GM12878 (cell line): ENCODE results near the gene LCE1C. TPM values are rescaled to one million over a fixed set of nuclear protein-coding genes. Genes with fewer than 3 reads are reported as not detected.

Experiments
- ATAC-seq: fragments of 200-7000 bp; cut with Tn5 transposase; 3 replicates; pipeline ENCODE4 v1.9.1; 2020; ENCODE audit warnings: mild to moderate bottlenecking, moderate library complexity
- BruUV-seq: library from RNA; stranded (reverse); fragments of 400-500 nt; replicated peaks from 2 replicates; lab custom pipeline; 2021; lab: Mats Ljungman, UMichigan
- CTCF ChIA-PET: fragments of 300-600 bp; sonication (Branson Sonifier 250); formaldehyde crosslinking; extraction: SDS; loops from one replicate; lab custom pipeline; 2021; ENCODE audit warnings: inconsistent platforms; lab: Yijun Ruan, JAX
- POLR2A ChIA-PET: fragments of 350-600 bp; formaldehyde crosslinking; extraction: SDS; loops from one replicate; lab custom pipeline; 2021; ENCODE audit warnings: inconsistent platforms; lab: Charles Lee
- RAD21 ChIA-PET: fragments of 300-600 bp; sonication (Branson Sonifier 250); formaldehyde crosslinking; loops from one replicate; lab custom pipeline; 2023; ENCODE audit warnings: antibody characterized with exemption; ENCODE audit not compliant: unreplicated experiment; lab: Charles Lee
- SMC1A ChIA-PET: fragments of 300-600 bp; sonication (Branson Sonifier 250); formaldehyde crosslinking; loops from one replicate; lab custom pipeline; 2023; ENCODE audit not compliant: unreplicated experiment, uncharacterized antibody; lab: Charles Lee
- DNase-seq: peaks from one replicate; pipeline ENCODE4 v3.0.0-alpha.2; 2011; ENCODE audit warnings: low read depth, low spot score
- FAIRE-seq: peaks from 3 replicates; lab custom pipeline; 2011; peaks lifted over from hg19 to GRCh38; lab: Jason Lieb, UNC
- H2AFZ ChIP-seq: 2 replicates; pipeline ENCODE4 v1.6.0; 2011; ENCODE audit warnings: low read depth, low read length, control low read depth; ENCODE audit not compliant: control insufficient read depth
- H3K27ac ChIP-seq: 2 replicates; pipeline ENCODE4 v1.5.1; 2011; ENCODE audit warnings: control low read depth; ENCODE audit not compliant: control insufficient read depth, insufficient read depth
- H3K27me3 ChIP-seq, 2 experiments: replicated peaks in 1 of 2; 2 replicates each; pipeline versions ENCODE4 v1.6.0 to v1.6.1; 2011; ENCODE audit warnings: low read length in 1 of 2; ENCODE audit not compliant: control insufficient read depth in 2 of 2, insufficient read depth in 2 of 2
- H3K36me3 ChIP-seq, 2 experiments: 2 replicates each; pipeline ENCODE4 v1.5.1; 2011; ENCODE audit warnings: low read length in 1 of 2; ENCODE audit not compliant: control insufficient read depth in 2 of 2, insufficient read depth in 2 of 2
- H3K4me1 ChIP-seq: 2 replicates; pipeline ENCODE4 v1.6.1; 2011; ENCODE audit warnings: mild to moderate bottlenecking, low read length, moderate library complexity, mixed read lengths; ENCODE audit not compliant: control insufficient read depth, insufficient read depth
- H3K4me2 ChIP-seq: 2 replicates; pipeline ENCODE4 v1.6.0; 2011; ENCODE audit warnings: control low read depth; ENCODE audit not compliant: control insufficient read depth, insufficient read depth
- H3K4me3 ChIP-seq: fragments of 200-600 bp; sonication (generic); 2 replicates; pipeline ENCODE4 v1.5.1; 2016
- H3K79me2 ChIP-seq: 2 replicates; pipeline ENCODE4 v1.6.0; 2011; ENCODE audit warnings: low read length; ENCODE audit not compliant: control insufficient read depth, insufficient read depth
- H3K9ac ChIP-seq: 2 replicates; pipeline ENCODE4 v1.8.0; 2011; ENCODE audit warnings: low read length, control low read depth, mixed read lengths; ENCODE audit not compliant: control insufficient read depth, insufficient read depth
- H3K9me3 ChIP-seq: replicated peaks from 3 replicates; pipeline ENCODE4 v1.5.1; 2011; ENCODE audit warnings: mild to moderate bottlenecking, low read length; ENCODE audit not compliant: control insufficient read depth, insufficient read depth
- H4K20me1 ChIP-seq: 2 replicates; pipeline ENCODE4 v1.6.0; 2011; ENCODE audit not compliant: control insufficient read depth, insufficient read depth
- ATF7 ChIP-seq: fragments of 450-650 bp; IDR thresholded peaks from 2 replicates; pipeline ENCODE4 v1.6.1; 2016; ENCODE audit warnings: low read depth, mild to moderate bottlenecking
- CREB1 ChIP-seq: IDR thresholded peaks from 2 replicates; pipeline ENCODE4 v1.6.1; 2012; ENCODE audit warnings: low read depth, mild to moderate bottlenecking, inconsistent platforms
- ESRRA ChIP-seq: IDR thresholded peaks from 2 replicates; pipeline ENCODE4 v1.6.1; 2012; ENCODE audit warnings: mild to moderate bottlenecking, low read length, improper control_type of control experiment
- ETV6 ChIP-seq, 2 experiments: fragments of 450-650 bp in 1 of 2; IDR thresholded peaks in 1 of 2; conservative IDR thresholded peaks in 1 of 2; 2 replicates each; pipeline ENCODE4 v1.6.1; 2014; ENCODE audit warnings: antibody characterized with exemption in 1 of 2, borderline replicate concordance in 1 of 2, low read depth in 1 of 2, mild to moderate bottlenecking in 1 of 2, moderate library complexity in 1 of 2
- FOS ChIP-seq: IDR thresholded peaks from 3 replicates; pipeline ENCODE4 v1.6.1; 2011; ENCODE audit warnings: borderline replicate concordance; ENCODE audit not compliant: insufficient read length; ENCODE audit errors: extremely low read depth
- HDAC2 ChIP-seq: fragments of 200-600 bp; sonication (generic); IDR thresholded peaks from 2 replicates; pipeline ENCODE4 v1.6.1; 2017
- KLF5 ChIP-seq: fragments of 450-650 bp; IDR thresholded peaks from 2 replicates; pipeline ENCODE4 v1.6.1; 2014; ENCODE audit warnings: mild to moderate bottlenecking; ENCODE audit not compliant: partially characterized antibody
- LARP7 ChIP-seq: fragments of 450-650 bp; IDR thresholded peaks from 2 replicates; pipeline ENCODE4 v1.6.1; 2017; ENCODE audit warnings: mild to moderate bottlenecking
- MXI1 ChIP-seq: fragments of 150-350 bp; IDR thresholded peaks from 2 replicates; pipeline ENCODE4 v1.6.1; 2011; ENCODE audit warnings: low read depth, mild to moderate bottlenecking, inconsistent platforms, low read length, improper control_type of control experiment
- MYB ChIP-seq: fragments of 150-350 bp; IDR thresholded peaks from 2 replicates; pipeline ENCODE4 v1.6.1; 2014; ENCODE audit warnings: mild to moderate bottlenecking, low read depth, low read length, borderline replicate concordance
- RFX5 ChIP-seq: IDR thresholded peaks from 2 replicates; pipeline ENCODE4 v1.6.1; 2011; ENCODE audit warnings: low read depth, low read length, improper control_type of control experiment
- RUNX3 ChIP-seq: IDR thresholded peaks from 2 replicates; pipeline ENCODE4 v1.6.1; 2012; ENCODE audit warnings: low read length, inconsistent platforms
- SIX5 ChIP-seq: IDR thresholded peaks from 2 replicates; pipeline ENCODE4 v1.6.1; 2011; ENCODE audit warnings: mild to moderate bottlenecking, low read depth, low read length, moderate library complexity; ENCODE audit not compliant: severe bottlenecking
- SP1 ChIP-seq: IDR thresholded peaks from one replicate; pipeline ENCODE4 v1.6.1; 2011; ENCODE audit warnings: low read depth, low read length
- SRF ChIP-seq, 2 experiments: IDR thresholded peaks; 2 replicates each; pipeline ENCODE4 v1.6.1; 2011; ENCODE audit warnings: low read depth in 2 of 2, low read length in 2 of 2, mild to moderate bottlenecking in 1 of 2, moderate library complexity in 1 of 2
- SUPT20H ChIP-seq: IDR thresholded peaks from 2 replicates; pipeline ENCODE4 v1.6.1; 2011; ENCODE audit warnings: low read depth, mild to moderate bottlenecking, low read length, moderate library complexity, borderline replicate concordance; ENCODE audit not compliant: control insufficient read depth
- WRNIP1 ChIP-seq: IDR thresholded peaks from 2 replicates; pipeline ENCODE4 v1.6.1; 2011; ENCODE audit warnings: low read depth, low read length, improper control_type of control experiment, borderline replicate concordance
- WGBS: methylation state at CpG from one replicate; pipeline ENCODE4 v1.1.6; 2016; ENCODE audit warnings: low lambda C conversion rate; ENCODE audit not compliant: insufficient replicate concordance, insufficient coverage; ENCODE audit errors: missing lambda C conversion rate; 5-methylcytosine and 5-hydroxymethylcytosine counted together
- in situ Hi-C: fragments of 300-500 bp; cut with MboI; formaldehyde crosslinking; loops from 9 replicates; pipeline ENCODE4 v1.14.3; 2018; ENCODE audit warnings: mixed read lengths
- intact Hi-C: fragments of 100-400 bp; cut with micrococcal nuclease; formaldehyde crosslinking; loops from one replicate; pipeline ENCODE4 v1.14.2; 2022; ENCODE audit not compliant: unreplicated experiment
- polyA plus RNA-seq, 11 experiments: library from polyadenylated mRNA; depleted of rRNA in 4 of 11; unstranded in 6 of 11; stranded (reverse) in 5 of 11; fragments of >200 nt; fragmentation: Nextera tagmentation in 4 of 11; fragmentation: Illumina TruSeq in 1 of 11; extraction: Ambion mirVana in 4 of 11; extraction: Trizol in 1 of 11; gene quantifications; 1 replicate in 1 of 11; 2 replicates in 10 of 11; pipeline versions ENCODE4 v1.2.1 to v1.2.3, GENCODE V29; 2011 to 2016; ENCODE audit warnings: inconsistent platforms in 2 of 11, missing spikeins in 2 of 11, low read depth in 1 of 11
- total RNA-seq, 4 experiments: library from RNA; depleted of rRNA in 3 of 4; stranded (reverse); fragments of >200 nt in 3 of 4; fragmentation: Illumina TruSeq in 1 of 4; extraction: Trizol in 1 of 4; gene quantifications; 2 replicates each; pipeline versions ENCODE4 v1.2.1 to v1.2.3, GENCODE V29; 2013 to 2021
- TF ChIP-seq, protein P1 (sequence below): fragments of 450-650 bp; IDR thresholded peaks from 2 replicates; pipeline ENCODE4 v1.6.1; 2016; ENCODE audit warnings: mild to moderate bottlenecking
- TF ChIP-seq, protein P2 (sequence below): fragments of 450-650 bp; formaldehyde crosslinking; IDR thresholded peaks from 2 replicates; pipeline ENCODE4 v1.5.0; 2022; ENCODE audit warnings: mild to moderate bottlenecking, missing genetic modification characterization
- TF ChIP-seq, protein P3 (sequence below): IDR thresholded peaks from 2 replicates; pipeline ENCODE4 v1.6.1; 2012; ENCODE audit warnings: low read depth, low read length, improper control_type of control experiment

LCE1C gene
- total and polyA plus RNA-seq, 10 of the 15 experiments (the other 5 are each of a cell fraction or from before 2014, with no cell fraction given), result 0.15 to 4.1 (median 1.4) TPM; not detected in 4

DNA sequence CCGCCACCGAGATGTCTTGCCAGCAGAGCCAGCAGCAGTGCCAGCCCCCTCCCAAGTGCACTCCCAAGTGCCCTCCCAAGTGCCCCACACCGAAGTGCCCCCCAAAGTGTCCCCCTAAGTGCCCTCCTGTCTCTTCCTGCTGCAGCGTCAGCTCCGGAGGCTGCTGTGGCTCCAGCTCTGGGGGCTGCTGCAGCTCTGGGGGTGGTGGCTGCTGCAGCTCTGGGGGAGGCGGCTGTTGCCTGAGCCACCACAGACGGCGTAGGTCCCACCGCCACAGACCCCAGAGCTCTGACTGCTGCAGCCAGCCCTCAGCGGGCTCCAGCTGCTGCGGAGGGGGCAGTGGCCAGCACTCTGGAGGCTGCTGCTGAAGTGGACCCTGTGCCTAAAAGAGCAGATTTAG lies 30.1 kb downstream of the LCE1C start:
- Histone ChIP-seq H3K4me3 (no peak overlapping the region), H3K9ac (no peak overlapping the region), H3K36me3 (no peaks in the 10 kb centered on the region), H2AFZ (no peak overlapping the region), H4K20me1 (no peaks in the 10 kb centered on the region), H3K27me3 (peaks cover 0 to 8% of the 10 kb centered on the region in 2 experiments), H3K9me3 (no peaks in the 10 kb centered on the region), H3K27ac (no peak overlapping the region), H3K4me1 (no peaks in the 10 kb centered on the region), H3K79me2 (no peaks in the 10 kb centered on the region), H3K4me2 (no peak overlapping the region)
- ChIA-PET SMC1A (interaction anchor here (1.3 kb wide), 1 partner anchor 150 kb away, joined by 3 read pairs; no protein-coding TSS in a partner anchor), POLR2A (no interaction called here), CTCF (interaction anchor here (1.3 kb wide), 1 partner anchor 26 kb away, joined by 4 read pairs; no protein-coding TSS in a partner anchor), RAD21 (no interaction called here)
- intact Hi-C loops, result no loop called here
- in situ Hi-C loops, result no loop called here
- no TSS peak for BruUV-seq
- DNase-seq (no peak), FAIRE-seq (no peak), ATAC-seq (no peak)
- WGBS, result 51% methylated on average over 11 of the region's 11 CpGs
- TF ChIP-seq SRF (IDR thresholded peaks at IDR 0.05; ENCODE audit: low read depth in 2 of 2, low read length in 2 of 2) (no peak), KLF5 (no peak), ETV6 (conservative IDR thresholded peaks at IDR 0.05 in 1 of 2, IDR thresholded peaks at IDR 0.05 in 1 of 2; ENCODE audit: borderline replicate concordance in 1 of 2, low read depth in 1 of 2) (no peak), SP1 (no peak), RFX5 (no peak), FOS (no peak), SIX5 (no peak), MYB (no peak), LARP7 (no peak), WRNIP1 (no peak), RUNX3 (no peak), MXI1 (no peak), CREB1 (no peak), ESRRA (no peak), SUPT20H (no peak), HDAC2 (no peak), ATF7 (no peak)
- TF ChIP-seq, protein P1, sequence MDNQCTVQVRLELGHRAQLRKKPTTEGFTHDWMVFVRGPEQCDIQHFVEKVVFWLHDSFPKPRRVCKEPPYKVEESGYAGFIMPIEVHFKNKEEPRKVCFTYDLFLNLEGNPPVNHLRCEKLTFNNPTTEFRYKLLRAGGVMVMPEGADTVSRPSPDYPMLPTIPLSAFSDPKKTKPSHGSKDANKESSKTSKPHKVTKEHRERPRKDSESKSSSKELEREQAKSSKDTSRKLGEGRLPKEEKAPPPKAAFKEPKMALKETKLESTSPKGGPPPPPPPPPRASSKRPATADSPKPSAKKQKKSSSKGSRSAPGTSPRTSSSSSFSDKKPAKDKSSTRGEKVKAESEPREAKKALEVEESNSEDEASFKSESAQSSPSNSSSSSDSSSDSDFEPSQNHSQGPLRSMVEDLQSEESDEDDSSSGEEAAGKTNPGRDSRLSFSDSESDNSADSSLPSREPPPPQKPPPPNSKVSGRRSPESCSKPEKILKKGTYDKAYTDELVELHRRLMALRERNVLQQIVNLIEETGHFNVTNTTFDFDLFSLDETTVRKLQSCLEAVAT, result no peak
- TF ChIP-seq, protein P2, sequence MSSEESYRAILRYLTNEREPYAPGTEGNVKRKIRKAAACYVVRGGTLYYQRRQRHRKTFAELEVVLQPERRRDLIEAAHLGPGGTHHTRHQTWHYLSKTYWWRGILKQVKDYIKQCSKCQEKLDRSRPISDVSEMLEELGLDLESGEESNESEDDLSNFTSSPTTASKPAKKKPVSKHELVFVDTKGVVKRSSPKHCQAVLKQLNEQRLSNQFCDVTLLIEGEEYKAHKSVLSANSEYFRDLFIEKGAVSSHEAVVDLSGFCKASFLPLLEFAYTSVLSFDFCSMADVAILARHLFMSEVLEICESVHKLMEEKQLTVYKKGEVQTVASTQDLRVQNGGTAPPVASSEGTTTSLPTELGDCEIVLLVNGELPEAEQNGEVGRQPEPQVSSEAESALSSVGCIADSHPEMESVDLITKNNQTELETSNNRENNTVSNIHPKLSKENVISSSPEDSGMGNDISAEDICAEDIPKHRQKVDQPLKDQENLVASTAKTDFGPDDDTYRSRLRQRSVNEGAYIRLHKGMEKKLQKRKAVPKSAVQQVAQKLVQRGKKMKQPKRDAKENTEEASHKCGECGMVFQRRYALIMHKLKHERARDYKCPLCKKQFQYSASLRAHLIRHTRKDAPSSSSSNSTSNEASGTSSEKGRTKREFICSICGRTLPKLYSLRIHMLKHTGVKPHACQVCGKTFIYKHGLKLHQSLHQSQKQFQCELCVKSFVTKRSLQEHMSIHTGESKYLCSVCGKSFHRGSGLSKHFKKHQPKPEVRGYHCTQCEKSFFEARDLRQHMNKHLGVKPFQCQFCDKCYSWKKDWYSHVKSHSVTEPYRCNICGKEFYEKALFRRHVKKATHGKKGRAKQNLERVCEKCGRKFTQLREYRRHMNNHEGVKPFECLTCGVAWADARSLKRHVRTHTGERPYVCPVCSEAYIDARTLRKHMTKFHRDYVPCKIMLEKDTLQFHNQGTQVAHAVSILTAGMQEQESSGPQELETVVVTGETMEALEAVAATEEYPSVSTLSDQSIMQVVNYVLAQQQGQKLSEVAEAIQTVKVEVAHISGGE (CRISPR knock-in tag), result no peak
- TF ChIP-seq, protein P3, sequence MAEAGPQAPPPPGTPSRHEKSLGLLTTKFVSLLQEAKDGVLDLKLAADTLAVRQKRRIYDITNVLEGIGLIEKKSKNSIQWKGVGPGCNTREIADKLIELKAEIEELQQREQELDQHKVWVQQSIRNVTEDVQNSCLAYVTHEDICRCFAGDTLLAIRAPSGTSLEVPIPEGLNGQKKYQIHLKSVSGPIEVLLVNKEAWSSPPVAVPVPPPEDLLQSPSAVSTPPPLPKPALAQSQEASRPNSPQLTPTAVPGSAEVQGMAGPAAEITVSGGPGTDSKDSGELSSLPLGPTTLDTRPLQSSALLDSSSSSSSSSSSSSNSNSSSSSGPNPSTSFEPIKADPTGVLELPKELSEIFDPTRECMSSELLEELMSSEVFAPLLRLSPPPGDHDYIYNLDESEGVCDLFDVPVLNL, result no peak
